Right atrium auricular region (tissue), 2 donors: Measurements from ENCODE around the gene ARMH4. TPM values are rescaled to one million over a fixed set of nuclear protein-coding genes. Genes with fewer than 3 reads are reported as not detected.

Experiments
- DNase-seq: peaks from one replicate; pipeline ENCODE4 v3.0.0-alpha.2; 2019; ENCODE audit warnings: low spot score
- H3K27ac ChIP-seq, 2 donors: fragments of 200-600 bp; sonication (generic); 1 replicate in 1 of 2; 2 replicates in 1 of 2; pipeline ENCODE4 v1.5.1; 2016 to 2019
- H3K27me3 ChIP-seq, 2 donors: fragments of 200-600 bp; sonication (generic); one replicate each; pipeline versions ENCODE4 v1.5.1 to v1.6.0; 2017 to 2019
- H3K36me3 ChIP-seq: fragments of 200-600 bp; sonication (generic); one replicate; pipeline ENCODE4 v1.5.1; 2016
- H3K4me1 ChIP-seq, 2 donors: fragments of 200-600 bp; sonication (generic); one replicate each; pipeline versions ENCODE4 v1.5.1 to v1.6.0; 2017 to 2019
- H3K4me3 ChIP-seq, 2 donors: fragments of 200-600 bp; sonication (generic); 1 replicate in 1 of 2; 2 replicates in 1 of 2; pipeline ENCODE4 v1.5.1; 2017 to 2019; ENCODE audit warnings: mild to moderate bottlenecking in 1 of 2, moderate library complexity in 1 of 2
- H3K9me3 ChIP-seq, 2 donors: fragments of 200-600 bp; sonication (generic); one replicate each; pipeline ENCODE4 v1.5.1; 2019
- CTCF ChIP-seq, 2 donors: fragments of 200-600 bp; sonication (generic); IDR thresholded peaks; one replicate each; pipeline ENCODE4 v1.5.1; 2019; ENCODE audit warnings: antibody characterized with exemption in 2 of 2
- total RNA-seq, 2 donors: library from RNA; depleted of rRNA; stranded (reverse); fragments of >200 nt; gene quantifications; one replicate each; pipeline ENCODE4 v1.1.0, GENCODE V29; 2016

ARMH4 gene
- total RNA-seq, 2 donors from 2014 or later = 3.4 to 16.3 TPM

- no peak for TF ChIP-seq CTCF (IDR thresholded peaks at IDR 0.05)
- Histone ChIP-seq H3K4me3 (no peak overlapping the region), H3K27ac (no peak overlapping the region), H3K27me3 (no peaks in the 10 kb centered on the region), H3K36me3 (no peaks in the 10 kb centered on the region), H3K4me1 (peaks cover 0 to 6% of the 10 kb centered on the region in 2 donors), H3K9me3 (no peaks in the 10 kb centered on the region)
- DNase-seq = no peak
These were observed 152.5 kb downstream of the ARMH4 start for GRCh38 chr14:57999471-57999870.

GRCh38 chr14:57998766-57999165 is 153.2 kb downstream of the ARMH4 start:
- Histone ChIP-seq H3K27me3 (no peaks in the 10 kb centered on the region), H3K36me3 (no peaks in the 10 kb centered on the region), H3K4me3 (no peak overlapping the region), H3K27ac (no peak overlapping the region), H3K4me1 (peaks cover 0 to 6% of the 10 kb centered on the region in 2 donors), H3K9me3 (no peaks in the 10 kb centered on the region)
- no peak for TF ChIP-seq CTCF (IDR thresholded peaks at IDR 0.05)
- DNase-seq = no peak

- no peak for DNase-seq
- no peaks in the 10 kb centered on the region for H3K4me1 ChIP-seq
- no peak overlapping the region for H3K27ac ChIP-seq
- H3K36me3 ChIP-seq = no peaks in the 10 kb centered on the region
- H3K4me3 ChIP-seq = no peak overlapping the region
- no peaks in the 10 kb centered on the region for H3K9me3 ChIP-seq
- no peaks in the 10 kb centered on the region for H3K27me3 ChIP-seq
- no peak for TF ChIP-seq CTCF (IDR thresholded peaks at IDR 0.05)
These were observed 160.7 kb downstream of the ARMH4 start for GRCh38 chr14:57991353-57991752.

- Histone ChIP-seq H3K27ac (no peak overlapping the region), H3K36me3 (no peaks in the 10 kb centered on the region), H3K27me3 (no peaks in the 10 kb centered on the region), H3K4me3 (no peak overlapping the region), H3K9me3 (no peaks in the 10 kb centered on the region), H3K4me1 (no peaks in the 10 kb centered on the region)
- no peak for TF ChIP-seq CTCF (IDR thresholded peaks at IDR 0.05)
- no peak for DNase-seq
These were observed 163.6 kb downstream of the ARMH4 start for GRCh38 chr14:57988445-57988844.

- no peak for DNase-seq
- Histone ChIP-seq H3K36me3 (no peaks in the 10 kb centered on the region), H3K4me3 (no peak overlapping the region), H3K9me3 (no peaks in the 10 kb centered on the region), H3K27ac (no peak overlapping the region), H3K4me1 (no peaks in the 10 kb centered on the region), H3K27me3 (no peaks in the 10 kb centered on the region)
- no peak for TF ChIP-seq CTCF (IDR thresholded peaks at IDR 0.05)
These were observed 164.3 kb downstream of the ARMH4 start for GRCh38 chr14:57987596-57988300.

- Histone ChIP-seq H3K27ac (no peak overlapping the region), H3K27me3 (no peaks in the 10 kb centered on the region), H3K4me1 (no peaks in the 10 kb centered on the region), H3K36me3 (no peaks in the 10 kb centered on the region), H3K9me3 (no peaks in the 10 kb centered on the region), H3K4me3 (no peak overlapping the region)
- no peak for DNase-seq
- no peak for TF ChIP-seq CTCF (IDR thresholded peaks at IDR 0.05)
These were observed 165.0 kb downstream of the ARMH4 start for GRCh38 chr14:57987051-57987450.
